Caco-2 (cell line): ENCODE results near the gene GRID1. TPM values are rescaled to one million over a fixed set of nuclear protein-coding genes. Genes with fewer than 3 reads are reported as not detected.

Experiments
- BruUV-seq: library from RNA; stranded (reverse); fragments of 400-500 nt; replicated peaks from 2 replicates; lab custom pipeline; 2021; lab: Mats Ljungman, UMichigan
- CTCF ChIA-PET: fragments of 300-600 bp; sonication (Branson Sonifier 250); formaldehyde crosslinking; loops from one replicate; lab custom pipeline; 2022; ENCODE audit warnings: antibody characterized with exemption; lab: Charles Lee
- POLR2A ChIA-PET: fragments of 300-600 bp; sonication (Branson Sonifier 250); formaldehyde crosslinking; loops from one replicate; lab custom pipeline; 2022; ENCODE audit warnings: antibody characterized with exemption; lab: Charles Lee
- DNase-seq, 2 experiments: peaks; one replicate each; pipeline versions ENCODE4 v3.0.0 to v3.0.0-alpha.2; 2020 to 2022
- H3K27me3 ChIP-seq: replicated peaks from 2 replicates; pipeline ENCODE4 v1.6.0; 2011; ENCODE audit warnings: low read length; ENCODE audit not compliant: control insufficient read depth, insufficient read depth
- H3K36me3 ChIP-seq: 2 replicates; pipeline ENCODE4 v1.5.1; 2011; ENCODE audit warnings: low read length; ENCODE audit not compliant: control insufficient read depth, insufficient read depth
- H3K4me1 ChIP-seq: fragments of 250-450 bp; sonication (Bioruptor Pico); 2 replicates; pipeline ENCODE4 v1.5.1; 2020; ENCODE audit warnings: mild to moderate bottlenecking
- H3K4me3 ChIP-seq: 2 replicates; pipeline ENCODE4 v1.5.1; 2011; ENCODE audit warnings: low read depth, mild to moderate bottlenecking, control low read depth, low read length
- H3K9me3 ChIP-seq: fragments of 250-450 bp; sonication (Bioruptor Pico); 2 replicates; pipeline ENCODE4 v1.5.1; 2020; ENCODE audit warnings: mild to moderate bottlenecking, moderate library complexity
- H3K27ac Mint-ChIP-seq: one replicate; pipeline ENCODE4 v1.8.0; 2022; ENCODE audit warnings: mixed read lengths; ENCODE audit not compliant: unreplicated experiment
- H3K27me3 Mint-ChIP-seq: one replicate; pipeline ENCODE4 v1.8.0; 2022; ENCODE audit warnings: mixed read lengths; ENCODE audit not compliant: insufficient read depth, unreplicated experiment
- H3K36me3 Mint-ChIP-seq: one replicate; pipeline ENCODE4 v1.8.0; 2022; ENCODE audit warnings: mild to moderate bottlenecking, mixed read lengths; ENCODE audit not compliant: insufficient read depth, unreplicated experiment
- H3K4me1 Mint-ChIP-seq: one replicate; pipeline ENCODE4 v1.8.0; 2022; ENCODE audit warnings: low read depth, mixed read lengths; ENCODE audit not compliant: unreplicated experiment
- H3K4me3 Mint-ChIP-seq: one replicate; pipeline ENCODE4 v1.8.0; 2022; ENCODE audit warnings: mild to moderate bottlenecking, moderate library complexity, mixed read lengths; ENCODE audit not compliant: unreplicated experiment
- H3K9me3 Mint-ChIP-seq: one replicate; pipeline ENCODE4 v1.8.0; 2022; ENCODE audit warnings: mixed read lengths; ENCODE audit not compliant: unreplicated experiment
- intact Hi-C: fragments of 100-400 bp; cut with micrococcal nuclease; formaldehyde crosslinking; loops from one replicate; pipeline ENCODE4 v1.10.0; 2022; ENCODE audit not compliant: unreplicated experiment
- total RNA-seq: library from RNA; stranded (reverse); gene quantifications from 2 replicates; pipeline ENCODE4 v1.2.3, GENCODE V29; 2022
- TF ChIP-seq, protein P1 (sequence below), 2 experiments: fragments of 200-600 bp in 1 of 2; IDR thresholded peaks; 1 replicate in 1 of 2; 2 replicates in 1 of 2; pipeline versions ENCODE4 v1.5.1 to v1.8.0; 2011 to 2022; ENCODE audit warnings: antibody characterized with exemption in 1 of 2, control low read depth in 1 of 2, inconsistent platforms in 1 of 2, low read depth in 1 of 2, low read length in 1 of 2, mild to moderate bottlenecking in 1 of 2, moderate library complexity in 1 of 2; ENCODE audit not compliant: insufficient read depth in 1 of 2, severe bottlenecking in 1 of 2, unreplicated experiment in 1 of 2

Gene GRID1
- total RNA-seq, 1 experiment from 2014 or later, result 8.0 TPM

DNA sequence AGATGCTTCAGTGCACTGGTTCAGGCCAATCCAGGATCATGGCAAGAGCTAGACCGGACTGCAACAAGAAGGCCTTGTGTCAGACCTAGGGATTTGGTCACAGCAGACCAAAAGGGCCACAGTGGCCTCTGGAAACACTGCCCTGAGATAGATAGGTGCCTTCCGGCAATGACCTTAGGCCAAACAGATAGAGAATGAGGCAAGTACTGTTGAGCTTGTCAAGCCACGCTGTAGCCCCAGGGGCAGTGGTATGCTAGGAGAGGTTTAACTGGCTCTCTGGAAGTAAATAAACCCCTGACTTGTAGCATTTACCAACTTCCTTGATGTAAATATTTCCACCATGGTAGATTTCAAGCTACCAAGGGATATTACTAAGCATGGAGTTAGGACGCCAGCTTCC is 197.5 kb downstream of the GRID1 start:
- intact Hi-C loops, result no loop called here
- Mint-ChIP-seq H3K36me3 (no peaks in the 10 kb centered on the region), H3K27ac (no peak overlapping the region), H3K27me3 (no peaks in the 10 kb centered on the region), H3K4me1 (peaks cover 7% of the 10 kb centered on the region), H3K9me3 (no peaks in the 10 kb centered on the region), H3K4me3 (no peak overlapping the region)
- CTCF ChIA-PET, result no interaction called here
- no peak overlapping the region for H3K4me3 ChIP-seq
- no peaks in the 10 kb centered on the region for H3K27me3 ChIP-seq
- H3K36me3 ChIP-seq, result no peaks in the 10 kb centered on the region
- H3K4me1 ChIP-seq, result peaks cover 8% of the 10 kb centered on the region
- POLR2A ChIA-PET, result no interaction called here
- H3K9me3 ChIP-seq, result no peaks in the 10 kb centered on the region
- no TSS peak for BruUV-seq
- DNase-seq, result peak in 1 of 2 experiments; percentile 15
- TF ChIP-seq, protein P1, sequence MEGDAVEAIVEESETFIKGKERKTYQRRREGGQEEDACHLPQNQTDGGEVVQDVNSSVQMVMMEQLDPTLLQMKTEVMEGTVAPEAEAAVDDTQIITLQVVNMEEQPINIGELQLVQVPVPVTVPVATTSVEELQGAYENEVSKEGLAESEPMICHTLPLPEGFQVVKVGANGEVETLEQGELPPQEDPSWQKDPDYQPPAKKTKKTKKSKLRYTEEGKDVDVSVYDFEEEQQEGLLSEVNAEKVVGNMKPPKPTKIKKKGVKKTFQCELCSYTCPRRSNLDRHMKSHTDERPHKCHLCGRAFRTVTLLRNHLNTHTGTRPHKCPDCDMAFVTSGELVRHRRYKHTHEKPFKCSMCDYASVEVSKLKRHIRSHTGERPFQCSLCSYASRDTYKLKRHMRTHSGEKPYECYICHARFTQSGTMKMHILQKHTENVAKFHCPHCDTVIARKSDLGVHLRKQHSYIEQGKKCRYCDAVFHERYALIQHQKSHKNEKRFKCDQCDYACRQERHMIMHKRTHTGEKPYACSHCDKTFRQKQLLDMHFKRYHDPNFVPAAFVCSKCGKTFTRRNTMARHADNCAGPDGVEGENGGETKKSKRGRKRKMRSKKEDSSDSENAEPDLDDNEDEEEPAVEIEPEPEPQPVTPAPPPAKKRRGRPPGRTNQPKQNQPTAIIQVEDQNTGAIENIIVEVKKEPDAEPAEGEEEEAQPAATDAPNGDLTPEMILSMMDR (IDR thresholded peaks at IDR 0.05; ENCODE audit: insufficient read depth in 1 of 2, low read depth in 1 of 2, low read length in 1 of 2, severe bottlenecking in 1 of 2, unreplicated experiment in 1 of 2), result no peak

DNA sequence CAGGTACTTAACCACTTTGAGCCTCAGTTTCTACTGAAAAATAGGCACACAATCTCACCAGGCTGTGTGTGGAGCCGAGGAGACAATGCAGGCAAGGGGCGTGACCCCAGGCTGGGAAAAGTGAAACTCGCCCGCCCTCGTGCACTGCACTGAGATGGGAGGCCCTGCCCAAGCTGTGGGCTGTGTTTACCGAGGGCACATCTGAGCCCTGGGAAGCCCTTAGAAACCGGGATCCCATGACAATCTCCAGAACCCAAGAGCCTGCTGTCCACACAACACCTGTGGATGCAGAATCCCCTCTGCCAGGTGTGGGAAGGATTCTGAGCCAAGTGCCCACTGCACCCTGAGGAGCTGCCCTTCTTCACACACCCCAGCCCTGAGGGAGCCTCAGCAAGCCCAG is 198.3 kb downstream of the GRID1 start:
- ChIA-PET POLR2A (no interaction called here), CTCF (no interaction called here)
- no peaks in the 10 kb centered on the region for H3K27me3 ChIP-seq
- intact Hi-C loops, result no loop called here
- no peaks in the 10 kb centered on the region for H3K9me3 Mint-ChIP-seq
- no peak overlapping the region for H3K27ac Mint-ChIP-seq
- H3K4me1 ChIP-seq, result peaks cover 15% of the 10 kb centered on the region
- no TSS peak for BruUV-seq
- no peak overlapping the region for H3K4me3 Mint-ChIP-seq
- no peak overlapping the region for H3K4me3 ChIP-seq
- peak in 1 of 2 experiments; percentile 23 for DNase-seq
- H3K27me3 Mint-ChIP-seq, result no peaks in the 10 kb centered on the region
- no peaks in the 10 kb centered on the region for H3K36me3 ChIP-seq
- TF ChIP-seq, protein P1 (IDR thresholded peaks at IDR 0.05; ENCODE audit: insufficient read depth in 1 of 2, low read depth in 1 of 2, low read length in 1 of 2, severe bottlenecking in 1 of 2, unreplicated experiment in 1 of 2), result no peak
- H3K9me3 ChIP-seq, result no peaks in the 10 kb centered on the region
- H3K4me1 Mint-ChIP-seq, result peaks cover 11% of the 10 kb centered on the region
- no peaks in the 10 kb centered on the region for H3K36me3 Mint-ChIP-seq

DNA sequence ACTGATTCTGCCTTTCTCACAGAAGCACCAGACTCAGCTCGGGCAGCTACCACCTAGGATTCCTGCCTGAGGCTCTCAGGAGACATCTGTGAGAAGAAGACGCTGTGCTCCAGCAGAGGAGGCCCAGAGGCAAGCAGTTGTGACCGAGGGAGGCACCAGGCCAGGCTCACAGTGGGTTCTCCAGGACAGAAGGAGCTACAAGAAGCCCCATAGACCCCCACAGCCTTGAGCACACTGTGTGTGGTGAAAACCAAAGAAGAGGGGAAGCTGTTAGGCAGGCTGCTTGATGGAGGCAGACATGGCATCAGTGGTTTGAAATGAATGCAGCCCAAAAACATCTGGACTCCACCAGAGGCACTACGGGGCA is 198.8 kb downstream of the GRID1 start:
- peak in 1 of 2 experiments; percentile 14 for DNase-seq
- intact Hi-C loops, result no loop called here
- CTCF ChIA-PET, result no interaction called here
- H3K4me1 Mint-ChIP-seq, result peaks cover 11% of the 10 kb centered on the region
- H3K9me3 Mint-ChIP-seq, result no peaks in the 10 kb centered on the region
- Histone ChIP-seq H3K4me3 (no peak overlapping the region), H3K9me3 (no peaks in the 10 kb centered on the region), H3K4me1 (peaks cover 15% of the 10 kb centered on the region), H3K36me3 (no peaks in the 10 kb centered on the region), H3K27me3 (no peaks in the 10 kb centered on the region)
- POLR2A ChIA-PET, result no interaction called here
- no TSS peak for BruUV-seq
- no peak overlapping the region for H3K27ac Mint-ChIP-seq
- no peaks in the 10 kb centered on the region for H3K27me3 Mint-ChIP-seq
- TF ChIP-seq, protein P1 (IDR thresholded peaks at IDR 0.05; ENCODE audit: insufficient read depth in 1 of 2, low read depth in 1 of 2, low read length in 1 of 2, severe bottlenecking in 1 of 2, unreplicated experiment in 1 of 2), result no peak
- H3K4me3 Mint-ChIP-seq, result no peak overlapping the region
- no peaks in the 10 kb centered on the region for H3K36me3 Mint-ChIP-seq
